RPMI8226 (cell line): ENCODE data around the gene LEMD1.
"Not testable (repeated sequence)": the region's sequence is repeated elsewhere in the genome, so short reads cannot be mapped to it uniquely, and the experiment has no call there.

Source experiments
- DNase-seq: peaks from one replicate; pipeline ENCODE4 v3.0.0-alpha.2; 2015

LEMD1 gene

GRCh38 chr1:205376739-205377138 lies 45.1 kb downstream of the LEMD1 start:
- no peak for DNase-seq

DNA sequence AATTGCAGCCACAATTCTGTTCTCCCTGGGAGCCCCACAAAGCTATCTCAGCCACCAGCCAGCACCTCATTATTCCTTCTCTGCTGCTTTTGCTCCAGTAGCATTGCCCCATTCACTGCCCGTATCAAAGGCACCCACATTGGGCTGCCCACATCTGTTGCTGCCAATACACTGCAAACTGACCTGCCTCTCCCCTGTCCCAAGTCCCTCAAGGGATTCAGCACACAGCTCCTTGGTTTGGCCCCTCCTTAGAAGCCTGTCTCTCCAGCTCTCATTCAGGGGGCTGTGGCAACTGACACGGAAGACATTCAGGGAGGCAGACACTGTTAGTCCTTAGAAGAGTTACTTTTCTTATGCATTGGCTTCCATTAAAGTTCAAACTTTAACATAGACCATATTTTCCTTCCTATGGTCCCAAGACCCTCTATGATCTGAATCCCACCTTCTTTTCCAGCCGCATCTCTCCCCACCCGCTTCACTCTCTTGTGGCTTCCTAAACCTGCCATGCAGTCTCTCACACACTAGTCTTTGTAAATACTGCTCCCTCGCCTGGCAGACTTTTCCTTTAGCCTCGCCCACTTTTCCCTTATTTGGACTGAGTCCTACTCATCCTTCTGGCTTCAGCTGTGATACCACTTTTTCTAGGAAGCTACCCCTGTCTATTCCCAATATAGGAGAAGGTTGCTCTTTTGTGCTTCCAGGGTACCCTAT lies 45.9 kb downstream of the LEMD1 start:
- no peak for DNase-seq

GRCh38 chr1:205374210-205375078 lies 47.4 kb downstream of the LEMD1 start:
- DNase-seq = no peak

DNA sequence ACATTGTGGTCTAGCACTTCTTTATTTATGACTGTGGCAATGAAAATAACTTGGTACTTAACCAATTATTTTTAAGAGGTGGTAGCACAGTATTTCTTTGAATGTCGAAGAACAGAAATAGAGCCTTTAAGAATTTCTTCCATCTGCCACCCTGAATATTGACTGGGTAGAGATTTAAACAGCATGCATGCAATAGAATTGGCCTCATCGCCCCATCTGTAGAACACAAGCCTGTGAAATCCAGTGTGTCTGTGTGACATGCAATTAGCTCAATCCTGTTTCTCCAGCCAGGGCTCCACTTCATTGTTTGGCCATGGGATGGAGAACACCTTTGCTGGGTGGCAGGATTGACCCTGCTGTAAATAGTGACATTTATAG lies 48.1 kb downstream of the LEMD1 start:
- no peak for DNase-seq

DNA sequence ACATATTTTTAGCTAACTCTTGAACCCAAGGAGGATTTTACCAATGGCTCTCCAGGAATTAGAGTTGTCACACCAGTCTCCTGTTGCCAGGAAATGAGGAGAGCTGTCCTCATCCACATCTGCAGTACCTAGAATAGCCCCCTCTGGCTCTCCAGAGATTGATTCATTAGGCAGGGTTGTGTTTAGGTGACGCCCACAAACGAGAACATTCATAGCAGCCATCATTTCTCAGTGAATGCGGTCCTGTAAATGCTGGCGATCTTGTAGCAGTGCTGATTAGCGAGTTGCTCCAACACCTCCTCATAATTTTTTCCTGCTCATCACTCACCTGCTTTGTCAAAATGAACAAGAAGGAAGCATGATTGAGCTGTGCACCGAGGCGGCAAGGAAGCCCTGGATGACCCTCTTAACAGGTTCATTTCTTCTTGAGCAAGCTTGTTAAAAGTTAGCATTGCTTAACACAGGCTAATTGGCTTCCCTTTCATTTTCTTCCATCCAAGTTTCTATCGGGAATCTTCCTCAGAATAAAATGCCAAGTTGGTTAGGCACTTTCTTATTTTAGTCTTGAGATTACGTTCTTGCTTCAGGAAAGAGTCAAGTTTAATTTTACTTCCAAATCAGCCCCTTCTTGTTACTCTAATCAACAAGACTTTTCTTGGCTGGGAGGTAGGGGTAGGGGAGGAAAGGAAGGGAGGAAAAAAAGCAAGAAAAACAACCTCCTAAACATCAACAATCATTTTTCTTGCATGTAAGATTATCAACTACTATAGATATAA lies 48.6 kb downstream of the LEMD1 start:
- DNase-seq = no peak

- no peak for DNase-seq
These were observed 49.8 kb downstream of the LEMD1 start for GRCh38 chr1:205371871-205372660.

- DNase-seq = no peak
These were observed 51.1 kb downstream of the LEMD1 start for GRCh38 chr1:205370780-205371179.

DNA sequence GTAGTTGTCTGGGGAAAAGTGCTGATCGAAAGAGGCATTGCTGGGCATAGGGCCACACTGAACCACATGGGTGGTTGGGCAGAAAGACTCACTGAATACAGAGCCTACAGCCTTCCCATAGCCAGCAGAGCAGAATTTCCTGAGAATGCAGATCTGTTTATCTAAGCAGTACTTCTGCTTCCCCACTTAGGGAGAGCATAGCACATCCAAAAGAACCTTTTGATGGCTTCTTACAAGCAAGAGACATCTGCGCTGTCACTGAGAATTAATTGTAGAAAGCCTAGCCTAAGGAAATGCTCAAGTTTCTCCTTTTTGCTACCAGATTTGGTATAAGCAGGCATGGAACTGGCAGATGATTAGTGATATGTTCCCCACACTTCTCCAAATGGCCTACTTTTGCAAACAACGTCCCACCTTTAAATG lies 52.1 kb downstream of the LEMD1 start:
- DNase-seq = peak; percentile 66

DNA sequence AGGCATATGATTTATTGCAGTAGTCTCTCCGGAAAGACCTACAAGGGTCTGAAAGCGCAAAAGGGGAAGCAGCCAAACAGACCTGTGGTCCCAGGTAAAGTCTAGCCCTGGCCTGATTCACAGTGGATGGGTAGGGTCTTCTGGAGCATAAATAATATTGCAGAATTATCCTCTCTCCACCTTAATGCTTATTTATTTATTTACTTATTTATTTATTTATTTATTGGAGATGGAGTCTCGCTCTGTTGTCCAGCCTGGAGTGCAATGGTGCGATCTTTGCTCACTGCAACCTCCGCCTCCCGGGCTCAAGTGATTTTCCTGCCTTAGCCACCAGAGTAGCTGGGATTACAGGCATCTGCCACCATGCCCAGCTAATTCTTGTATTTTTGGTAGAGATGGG lies 53.4 kb downstream of the LEMD1 start:
- no peak for DNase-seq

DNA sequence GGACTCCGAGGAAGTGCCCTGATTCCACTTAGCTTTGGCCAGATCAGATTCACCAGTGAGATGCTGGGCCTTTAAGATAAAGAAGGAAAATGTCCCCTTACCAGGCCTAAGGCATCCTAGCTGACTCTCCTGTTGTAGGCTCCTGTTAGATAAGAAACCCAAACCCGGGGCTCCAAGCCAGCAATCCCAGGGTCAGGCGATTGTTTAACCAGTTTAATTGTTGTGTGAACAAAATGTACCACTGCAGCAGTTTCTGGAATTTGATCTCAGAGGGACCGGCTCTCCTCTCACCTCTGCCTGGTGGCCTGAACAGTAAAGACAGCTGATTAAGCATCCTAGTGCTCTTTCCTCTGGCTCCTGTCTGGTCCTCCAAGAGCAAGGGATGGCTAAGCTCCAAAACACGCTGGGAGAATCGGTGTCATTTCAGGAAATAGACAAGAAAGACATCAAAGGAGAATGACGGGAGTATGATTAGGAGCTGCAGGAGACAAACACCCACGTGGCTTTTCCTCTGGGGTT lies 55.9 kb downstream of the LEMD1 start:
- DNase-seq = no peak

DNA sequence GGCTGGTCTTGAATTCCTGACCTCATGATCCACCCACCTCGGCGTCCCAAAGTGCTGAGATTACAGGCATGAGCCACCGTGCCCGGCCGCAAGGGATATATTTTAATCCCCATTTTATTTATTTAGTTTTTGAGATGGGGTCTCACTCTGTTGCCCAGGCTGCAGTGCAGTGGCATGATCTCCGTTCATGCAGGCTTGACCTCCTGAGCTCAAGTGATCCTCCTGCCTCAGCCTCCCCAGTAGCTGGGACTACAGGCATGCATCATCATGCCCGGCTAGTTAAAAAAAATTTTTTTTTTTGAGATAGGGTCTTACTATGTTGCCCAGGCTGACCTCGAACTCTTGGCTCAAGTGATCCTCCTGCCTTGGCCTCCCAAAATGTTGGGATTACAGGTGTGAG lies 56.8 kb downstream of the LEMD1 start:
- not testable (repeated sequence) for DNase-seq

- no peak for DNase-seq
These were observed 61.0 kb downstream of the LEMD1 start for GRCh38 chr1:205360891-205361290.

DNA sequence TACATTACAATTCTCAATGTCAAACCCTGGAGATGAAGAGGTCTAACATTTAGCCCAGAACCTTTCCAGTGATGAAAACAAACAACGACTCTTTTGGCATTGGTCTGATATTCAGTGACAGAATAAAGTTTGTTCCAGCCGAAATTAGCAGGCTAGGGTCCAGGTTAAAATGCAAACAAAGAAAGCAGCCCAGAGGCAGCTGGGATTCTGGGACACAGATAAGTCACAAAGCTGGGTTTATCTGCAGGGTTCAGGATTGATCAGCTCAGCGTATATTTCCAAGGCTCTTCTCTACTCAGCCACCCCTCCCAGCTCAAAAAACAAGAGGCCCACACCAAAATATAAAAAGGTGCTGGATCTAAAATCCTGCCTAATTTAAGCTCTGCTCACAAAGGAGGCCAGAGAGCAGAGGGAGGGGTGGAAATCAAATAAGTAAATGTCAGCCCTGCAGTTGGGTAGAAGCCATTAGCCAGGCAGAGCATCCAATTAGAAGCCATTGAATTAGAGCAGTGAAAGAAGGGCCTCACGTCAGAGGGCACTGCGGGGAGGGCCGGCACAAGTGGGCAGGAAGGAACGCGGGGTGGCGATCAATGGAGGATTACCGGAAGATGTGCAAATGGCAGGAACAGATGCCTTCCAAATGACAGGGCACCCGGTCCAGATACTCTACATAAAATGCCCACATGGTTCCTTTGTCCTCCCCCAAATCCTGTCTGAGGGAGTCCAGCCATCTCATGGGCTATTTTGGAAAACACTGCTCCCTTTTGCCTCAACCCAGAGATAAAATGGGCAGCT lies 61.9 kb downstream of the LEMD1 start:
- no peak for DNase-seq

- no peak for DNase-seq
These were observed 63.3 kb downstream of the LEMD1 start for GRCh38 chr1:205358579-205358978.

GRCh38 chr1:205357567-205357966 lies 64.3 kb downstream of the LEMD1 start:
- no peak for DNase-seq

DNA sequence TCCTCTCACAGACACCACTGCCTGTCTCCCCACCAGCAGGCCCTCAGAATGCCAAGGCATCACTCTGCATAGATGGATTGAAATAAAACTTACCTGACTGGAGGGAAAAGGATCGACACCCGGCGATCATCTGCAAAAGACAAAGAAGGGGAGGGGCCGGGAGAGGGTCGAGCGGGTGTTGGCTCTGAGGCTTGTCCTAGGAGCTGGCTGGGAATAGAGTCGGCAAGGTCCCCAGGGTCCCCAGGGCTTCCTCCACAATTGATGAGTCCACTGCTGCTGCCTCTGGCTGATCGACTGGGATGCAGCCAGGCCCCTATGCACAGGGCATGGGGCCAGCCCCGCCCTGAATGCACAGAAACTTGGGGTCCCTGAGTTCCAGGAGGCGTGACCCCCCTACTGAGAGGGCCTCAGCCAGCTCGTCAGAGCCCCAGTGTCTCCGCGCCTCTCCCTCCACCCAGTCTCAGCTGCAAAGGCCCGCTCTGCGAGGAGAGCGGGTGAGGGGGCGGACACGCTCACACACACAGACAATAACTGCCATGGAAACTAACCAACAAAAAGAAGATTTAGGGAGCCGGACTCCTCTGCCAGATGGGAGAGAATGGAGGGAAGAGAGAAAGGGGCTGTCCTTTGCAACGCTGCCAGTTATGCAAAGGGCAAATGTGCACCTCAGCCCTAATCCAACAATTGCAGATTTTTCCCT lies 65.3 kb downstream of the LEMD1 start, which contains the start of gene KLHDC8A:
Gene KLHDC8A, minus strand, starts transcription at position 483 of the 700 bp plus-strand sequence. CDS start 13,318 bp downstream, outside the sequence.
- DNase-seq = no peak

DNA sequence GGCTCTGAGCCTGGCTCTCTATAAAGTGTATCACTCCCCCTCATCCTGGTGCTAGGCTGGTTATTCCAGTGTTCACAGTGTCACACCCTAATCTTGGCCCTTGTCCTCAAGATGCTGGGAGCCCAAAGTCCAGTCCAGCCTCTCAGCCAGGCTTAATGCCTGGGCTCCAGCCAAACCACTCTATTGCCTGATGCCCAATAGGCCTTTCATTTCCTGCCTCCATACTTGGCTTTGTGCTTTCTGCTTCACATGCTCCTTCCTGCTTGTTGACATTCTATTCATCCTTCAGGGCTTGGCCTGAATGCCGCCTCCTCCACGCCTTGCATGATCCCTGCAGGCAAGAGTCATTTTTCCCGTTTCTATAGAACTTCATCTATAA lies 66.8 kb downstream of the LEMD1 start:
- no peak for DNase-seq

GRCh38 chr1:205354259-205355074 lies 67.4 kb downstream of the LEMD1 start:
- DNase-seq = peak; percentile 75

DNA sequence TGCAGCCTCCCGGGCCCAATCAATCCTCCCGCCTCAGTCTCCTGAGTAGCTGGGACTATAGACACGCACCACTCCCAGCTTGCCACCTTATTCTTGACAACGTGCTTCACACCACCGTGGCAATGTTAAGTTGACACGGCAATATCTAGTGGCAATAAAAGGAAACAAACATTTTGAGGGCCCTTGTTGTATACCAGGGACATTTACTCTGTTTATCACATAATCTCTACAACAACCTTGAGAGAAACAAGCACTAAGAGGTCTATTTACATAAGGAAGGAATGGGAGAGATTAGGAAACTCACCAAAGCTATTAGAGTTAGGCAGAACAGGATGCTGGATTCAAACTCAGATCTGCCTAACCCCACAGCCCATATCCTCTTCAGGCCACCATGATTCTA lies 68.2 kb downstream of the LEMD1 start:
- no peak for DNase-seq

GRCh38 chr1:205353191-205353590 lies 68.7 kb downstream of the LEMD1 start:
- DNase-seq = no peak
